GM20000 (cell line): ENCODE measurements around the gene GAL.
"Not testable (repeated sequence)": the region's sequence is repeated elsewhere in the genome, so short reads cannot be mapped to it uniquely, and the experiment has no call there.

Experiments used
- DNase-seq: peaks from one replicate; pipeline ENCODE4 v3.0.0; 2012; ENCODE audit warnings: low spot score
- TF ChIP-seq, protein P1 (sequence below): IDR thresholded peaks from 2 replicates; pipeline ENCODE4 v1.5.1; 2012; ENCODE audit warnings: mild to moderate bottlenecking, control low read depth; ENCODE audit errors: extremely low read depth, missing control alignments

The GAL gene

GRCh38 chr11:68684385-68685356 lies at the start of gene GAL:
Gene GAL (plus strand): TSS chr11:68684544. CDS start chr11:68684924, 380 bp downstream.
- TF ChIP-seq, protein P1, sequence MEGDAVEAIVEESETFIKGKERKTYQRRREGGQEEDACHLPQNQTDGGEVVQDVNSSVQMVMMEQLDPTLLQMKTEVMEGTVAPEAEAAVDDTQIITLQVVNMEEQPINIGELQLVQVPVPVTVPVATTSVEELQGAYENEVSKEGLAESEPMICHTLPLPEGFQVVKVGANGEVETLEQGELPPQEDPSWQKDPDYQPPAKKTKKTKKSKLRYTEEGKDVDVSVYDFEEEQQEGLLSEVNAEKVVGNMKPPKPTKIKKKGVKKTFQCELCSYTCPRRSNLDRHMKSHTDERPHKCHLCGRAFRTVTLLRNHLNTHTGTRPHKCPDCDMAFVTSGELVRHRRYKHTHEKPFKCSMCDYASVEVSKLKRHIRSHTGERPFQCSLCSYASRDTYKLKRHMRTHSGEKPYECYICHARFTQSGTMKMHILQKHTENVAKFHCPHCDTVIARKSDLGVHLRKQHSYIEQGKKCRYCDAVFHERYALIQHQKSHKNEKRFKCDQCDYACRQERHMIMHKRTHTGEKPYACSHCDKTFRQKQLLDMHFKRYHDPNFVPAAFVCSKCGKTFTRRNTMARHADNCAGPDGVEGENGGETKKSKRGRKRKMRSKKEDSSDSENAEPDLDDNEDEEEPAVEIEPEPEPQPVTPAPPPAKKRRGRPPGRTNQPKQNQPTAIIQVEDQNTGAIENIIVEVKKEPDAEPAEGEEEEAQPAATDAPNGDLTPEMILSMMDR, result no peak
- DNase-seq, result no peak

GRCh38 chr11:68634606-68635005 lies 49.7 kb upstream of the GAL start:
- DNase-seq, result not testable (repeated sequence)

DNA sequence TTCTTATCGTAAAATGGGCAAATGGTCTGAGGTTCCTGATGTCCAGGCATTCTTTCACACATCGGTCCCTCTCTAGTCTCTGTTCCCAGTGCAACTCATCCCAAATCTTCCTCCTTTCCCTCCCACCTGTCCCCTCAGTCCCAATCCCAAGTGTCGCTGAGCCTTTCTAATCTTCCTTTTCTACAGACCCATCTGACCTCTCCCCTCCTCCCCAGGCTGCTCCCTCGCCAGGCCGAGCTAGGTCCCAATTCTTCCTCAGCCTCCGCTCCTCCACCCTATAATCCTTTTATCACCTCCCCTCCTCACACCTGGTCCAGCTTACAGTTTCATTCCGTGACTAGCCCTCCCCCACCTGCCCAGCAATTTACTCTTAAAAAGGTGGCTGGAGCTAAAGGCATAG lies 49.2 kb upstream of the GAL start:
- DNase-seq, result not testable (repeated sequence)

GRCh38 chr11:68635883-68636282 lies 48.5 kb upstream of the GAL start:
- not testable (repeated sequence) for DNase-seq

DNA sequence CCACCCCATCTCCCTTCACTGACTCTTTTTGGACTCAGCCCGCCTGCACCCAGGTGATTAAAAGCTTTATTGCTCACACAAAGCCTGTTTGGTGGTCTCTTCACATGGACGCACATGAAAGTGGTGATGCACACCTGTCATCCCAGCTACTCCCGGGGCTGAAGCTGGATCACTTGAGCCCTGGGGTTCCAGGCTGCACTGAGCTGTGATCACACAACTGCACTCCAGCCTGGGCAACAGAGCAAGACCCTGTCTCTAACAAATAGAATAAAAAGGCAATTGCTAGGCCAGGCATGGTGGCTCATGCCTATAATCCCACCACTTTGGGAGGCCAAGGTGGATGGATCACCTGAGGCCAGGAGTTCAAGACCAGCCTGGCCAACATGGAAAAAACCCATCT lies 45.0 kb upstream of the GAL start:
- not testable (repeated sequence) for DNase-seq

DNA sequence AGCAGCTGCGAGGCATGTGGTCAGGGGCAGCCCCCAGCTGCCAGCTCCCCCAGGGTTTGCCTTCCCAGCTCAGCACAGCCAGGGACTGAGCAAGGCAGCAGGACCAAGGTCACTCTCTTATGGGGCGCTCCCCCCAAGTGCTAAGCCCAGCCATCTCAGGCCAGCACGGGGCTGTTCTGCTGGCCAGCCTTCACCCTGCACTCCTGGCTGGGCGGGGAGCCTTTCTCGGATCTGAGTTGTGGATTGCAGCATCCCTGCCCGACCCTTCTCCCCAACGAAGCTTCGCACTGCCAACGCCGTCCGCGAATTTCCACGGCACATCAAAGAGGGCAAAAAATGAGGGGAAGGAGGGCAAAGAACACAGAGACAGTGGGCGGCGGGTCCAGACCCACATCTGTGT lies 42.5 kb upstream of the GAL start:
- TF ChIP-seq, protein P1, result no peak
- DNase-seq, result no peak

GRCh38 chr11:68643585-68643984 lies 40.8 kb upstream of the GAL start:
- TF ChIP-seq, protein P1, result no peak
- no peak for DNase-seq

GRCh38 chr11:68646832-68647231 lies 37.5 kb upstream of the GAL start:
- TF ChIP-seq, protein P1, result no peak
- no peak for DNase-seq

DNA sequence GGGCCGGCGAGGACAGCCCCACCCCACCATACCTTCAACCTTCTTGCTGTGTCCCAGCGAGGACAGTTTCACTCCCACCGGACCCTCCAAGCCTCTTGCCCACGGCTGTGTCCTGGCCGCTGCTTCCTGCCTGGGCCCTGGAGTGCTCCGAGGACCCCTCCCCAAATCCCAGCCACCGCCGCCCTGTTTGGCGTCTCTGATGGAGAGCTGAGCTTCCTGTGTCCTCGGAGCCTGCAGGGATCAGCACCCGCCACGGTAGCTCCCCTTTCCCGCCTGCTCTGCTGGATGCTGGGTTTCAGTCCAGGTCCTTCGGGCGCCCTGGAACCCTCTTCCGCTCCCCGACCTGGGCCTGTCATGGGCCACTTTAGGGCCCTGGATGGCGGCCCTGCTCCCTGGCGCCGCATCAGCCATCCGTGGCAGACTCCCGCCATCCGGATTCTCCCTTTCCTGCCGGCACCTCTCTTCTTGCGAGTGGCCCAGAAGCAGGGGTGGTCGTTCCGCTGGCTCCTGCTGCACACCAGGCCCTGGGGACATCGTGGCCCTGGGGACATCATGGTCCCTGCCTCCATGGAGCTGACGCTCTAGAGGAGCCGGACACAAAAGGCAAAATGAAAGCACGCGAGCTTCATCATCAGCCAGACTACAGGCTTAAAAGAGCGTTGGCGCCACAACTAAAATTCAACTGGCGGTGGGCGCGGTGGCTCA lies 34.3 kb upstream of the GAL start:
- TF ChIP-seq, protein P1, result no peak
- no peak for DNase-seq
